Thyroid gland (tissue), 4 donors: ENCODE data around the gene PRSS21. TPM values are rescaled to one million over a fixed set of nuclear protein-coding genes. Genes with fewer than 3 reads are reported as not detected.

Experiments
- DNase-seq, 2 donors: peaks; one replicate each; pipeline ENCODE4 v3.0.0-alpha.2; 2019
- H3K27ac ChIP-seq, 3 donors: fragments of 200-600 bp; sonication (generic); 1 replicate in 2 of 3; 2 replicates in 1 of 3; pipeline ENCODE4 v1.5.1; 2016 to 2019; ENCODE audit warnings: mild to moderate bottlenecking in 1 of 3, moderate library complexity in 1 of 3
- H3K27me3 ChIP-seq: fragments of 200-600 bp; sonication (generic); one replicate; pipeline ENCODE4 v1.5.1; 2019
- H3K36me3 ChIP-seq, 2 donors: fragments of 200-600 bp; sonication (generic); one replicate each; pipeline ENCODE4 v1.5.1; 2016 to 2019
- H3K4me1 ChIP-seq, 2 donors: fragments of 200-600 bp; sonication (generic); one replicate each; pipeline ENCODE4 v1.5.1; 2017 to 2019
- H3K4me3 ChIP-seq, 3 donors: fragments of 200-600 bp; sonication (generic); replicated peaks in 1 of 3; 1 replicate in 2 of 3; 2 replicates in 1 of 3; pipeline ENCODE4 v1.5.1; 2016; ENCODE audit warnings: mild to moderate bottlenecking in 1 of 3
- H3K9me3 ChIP-seq: fragments of 200-600 bp; sonication (generic); one replicate; pipeline ENCODE4 v1.5.1; 2017
- CTCF ChIP-seq, 6 experiments: fragments of 200-600 bp in 3 of 6; fragments of 450-650 bp in 3 of 6; sonication (generic) in 3 of 6; IDR thresholded peaks; one replicate each; pipeline ENCODE4 v1.5.1; 2016 to 2019; ENCODE audit warnings: antibody characterized with exemption in 6 of 6, mild to moderate bottlenecking in 2 of 6, inconsistent platforms in 1 of 6, moderate library complexity in 1 of 6
- POLR2A ChIP-seq, 2 donors: fragments of 450-650 bp; IDR thresholded peaks; one replicate each; pipeline ENCODE4 v1.6.1; 2017; ENCODE audit warnings: antibody characterized with exemption in 2 of 2, mild to moderate bottlenecking in 2 of 2, moderate library complexity in 1 of 2
- WGBS, 2 donors: methylation state at CpG; one replicate each; pipeline ENCODE4 v1.1.5; 2017; 5-methylcytosine and 5-hydroxymethylcytosine counted together
- intact Hi-C: fragments of 100-400 bp; cut with DNase I; formaldehyde crosslinking; loops from one replicate; pipeline ENCODE4 v1.15.1; 2023
- total RNA-seq, 4 donors: library from RNA; depleted of rRNA; stranded (reverse); fragments of >200 nt; gene quantifications; one replicate each; pipeline ENCODE4 v1.2.3, GENCODE V29; 2016

PRSS21 gene
- total RNA-seq, 4 donors from 2014 or later: 0.56 TPM; not detected in 3

- Histone ChIP-seq H3K9me3 (no peaks in the 10 kb centered on the region), H3K4me3 (no peak overlapping the region), H3K27me3 (peaks cover 14% of the 10 kb centered on the region), H3K36me3 (no peaks in the 10 kb centered on the region), H3K4me1 (peaks cover 9 to 18% of the 10 kb centered on the region in 2 donors), H3K27ac (no peak overlapping the region)
- TF ChIP-seq POLR2A (IDR thresholded peaks at IDR 0.05) (no peak), CTCF (IDR thresholded peaks at IDR 0.05) (no peak)
- WGBS, 2 donors: 79 to 83% methylated on average over 15 to 18 of the region's 20 CpGs
- intact Hi-C loops: no loop called here
- DNase-seq: no peak
Measured at GRCh38 chr16:2782583-2783351, 34.3 kb upstream of the PRSS21 start.

- Histone ChIP-seq H3K27me3 (peaks cover 14% of the 10 kb centered on the region), H3K27ac (no peak overlapping the region), H3K36me3 (no peaks in the 10 kb centered on the region), H3K9me3 (no peaks in the 10 kb centered on the region), H3K4me1 (peaks cover under 1 to 11% of the 10 kb centered on the region in 2 donors), H3K4me3 (no peak overlapping the region)
- 84 to 93% methylated on average over 12 to 14 of the region's 15 CpGs for WGBS, 2 donors
- TF ChIP-seq CTCF (IDR thresholded peaks at IDR 0.05): no peak
- TF ChIP-seq POLR2A (IDR thresholded peaks at IDR 0.05): no peak
- intact Hi-C loops: no loop called here
- DNase-seq: no peak
Measured at GRCh38 chr16:2783581-2784357, 33.3 kb upstream of the PRSS21 start.

GRCh38 chr16:2784358-2785100 lies 32.5 kb upstream of the PRSS21 start:
- TF ChIP-seq POLR2A (IDR thresholded peaks at IDR 0.05) (no peak), CTCF (IDR thresholded peaks at IDR 0.05) (no peak)
- Histone ChIP-seq H3K4me3 (no peak overlapping the region), H3K27me3 (peaks cover 14% of the 10 kb centered on the region), H3K36me3 (no peaks in the 10 kb centered on the region), H3K27ac (no peak overlapping the region), H3K4me1 (peaks cover 0 to 8% of the 10 kb centered on the region in 2 donors), H3K9me3 (no peaks in the 10 kb centered on the region)
- WGBS, 2 donors: 54 to 86% methylated on average over 7 to 14 of the region's 15 CpGs
- no peak for DNase-seq
- intact Hi-C loops: no loop called here

GRCh38 chr16:2785101-2785991 lies 31.7 kb upstream of the PRSS21 start:
- Histone ChIP-seq H3K4me1 (peaks cover 0 to 8% of the 10 kb centered on the region in 2 donors), H3K36me3 (no peaks in the 10 kb centered on the region), H3K9me3 (no peaks in the 10 kb centered on the region), H3K27ac (no peak overlapping the region), H3K4me3 (no peak overlapping the region), H3K27me3 (peaks cover 14% of the 10 kb centered on the region)
- WGBS, 2 donors: 8 to 22% methylated on average over 40 to 50 of the region's 79 CpGs
- intact Hi-C loops: no loop called here
- no peak for DNase-seq
- TF ChIP-seq CTCF (IDR thresholded peaks at IDR 0.05) (no peak), POLR2A (IDR thresholded peaks at IDR 0.05) (no peak)
